ENCODE measurements around the gene BEST1.

DNA sequence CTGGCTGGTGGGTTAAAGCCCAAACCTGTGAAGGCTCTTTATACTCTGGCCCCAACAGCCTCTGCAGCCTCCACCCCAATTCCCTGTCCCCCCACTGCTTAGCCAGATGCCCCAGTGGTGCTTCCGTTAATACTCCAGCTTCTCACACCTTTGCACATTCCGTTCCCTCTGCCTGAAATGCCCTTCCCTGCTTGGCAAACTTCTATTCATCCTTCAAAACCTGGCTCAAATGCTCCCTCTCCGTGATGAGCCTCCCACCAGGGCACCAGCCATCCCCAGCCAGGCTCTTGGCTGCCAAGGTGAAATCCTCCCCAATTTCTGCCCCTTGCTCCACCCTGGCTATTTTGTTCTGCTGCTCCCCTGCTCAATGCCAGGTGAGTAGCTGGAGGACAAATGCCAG, 46.3 kb upstream of the BEST1 start:
- TF ChIP-seq GATA3 (IDR thresholded peaks at IDR 0.05; ENCODE audit: low read depth, low read length) (no peak), GATA2 (IDR thresholded peaks at IDR 0.05; ENCODE audit: low read depth, low read length) (no peak)

Measured in SH-SY5Y (cell line).